Epithelial cell of esophagus (primary cell): ENCODE data around the gene TRPM8.

Experiments
- DNase-seq: peaks from one replicate; pipeline ENCODE4 v3.0.0; 2010; ENCODE audit warnings: low read depth
- H3K4me3 ChIP-seq: 2 replicates; pipeline ENCODE4 v1.5.1; 2011; ENCODE audit warnings: mild to moderate bottlenecking, low read length, control low read depth
- TF ChIP-seq, protein P1 (sequence below): IDR thresholded peaks from 2 replicates; pipeline ENCODE4 v1.5.1; 2011; ENCODE audit warnings: low read depth, mild to moderate bottlenecking, low read length, control low read depth, inconsistent platforms; ENCODE audit not compliant: insufficient read depth; ENCODE audit errors: missing control alignments

Gene TRPM8

DNA sequence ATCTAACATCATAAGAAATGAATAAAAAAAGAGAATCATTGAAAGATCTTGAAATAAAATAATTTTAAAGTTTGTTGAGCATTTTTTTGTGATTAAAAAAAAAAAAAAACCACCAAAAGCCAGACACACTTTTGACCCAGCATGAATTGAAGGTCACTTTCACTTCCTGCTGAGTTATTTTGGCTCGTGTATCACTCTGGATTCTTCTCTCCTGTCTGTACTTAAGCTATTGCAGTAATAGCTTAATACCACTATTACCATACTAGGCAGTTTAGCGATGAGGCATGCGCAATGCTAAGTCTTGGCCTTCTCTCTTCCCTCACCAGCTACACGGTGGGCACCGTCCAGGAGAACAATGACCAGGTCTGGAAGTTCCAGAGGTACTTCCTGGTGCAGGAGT is 78.8 kb downstream of the TRPM8 start:
- TF ChIP-seq, protein P1, sequence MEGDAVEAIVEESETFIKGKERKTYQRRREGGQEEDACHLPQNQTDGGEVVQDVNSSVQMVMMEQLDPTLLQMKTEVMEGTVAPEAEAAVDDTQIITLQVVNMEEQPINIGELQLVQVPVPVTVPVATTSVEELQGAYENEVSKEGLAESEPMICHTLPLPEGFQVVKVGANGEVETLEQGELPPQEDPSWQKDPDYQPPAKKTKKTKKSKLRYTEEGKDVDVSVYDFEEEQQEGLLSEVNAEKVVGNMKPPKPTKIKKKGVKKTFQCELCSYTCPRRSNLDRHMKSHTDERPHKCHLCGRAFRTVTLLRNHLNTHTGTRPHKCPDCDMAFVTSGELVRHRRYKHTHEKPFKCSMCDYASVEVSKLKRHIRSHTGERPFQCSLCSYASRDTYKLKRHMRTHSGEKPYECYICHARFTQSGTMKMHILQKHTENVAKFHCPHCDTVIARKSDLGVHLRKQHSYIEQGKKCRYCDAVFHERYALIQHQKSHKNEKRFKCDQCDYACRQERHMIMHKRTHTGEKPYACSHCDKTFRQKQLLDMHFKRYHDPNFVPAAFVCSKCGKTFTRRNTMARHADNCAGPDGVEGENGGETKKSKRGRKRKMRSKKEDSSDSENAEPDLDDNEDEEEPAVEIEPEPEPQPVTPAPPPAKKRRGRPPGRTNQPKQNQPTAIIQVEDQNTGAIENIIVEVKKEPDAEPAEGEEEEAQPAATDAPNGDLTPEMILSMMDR = no peak
- no peak for DNase-seq
- H3K4me3 ChIP-seq = no peak overlapping the region

DNA sequence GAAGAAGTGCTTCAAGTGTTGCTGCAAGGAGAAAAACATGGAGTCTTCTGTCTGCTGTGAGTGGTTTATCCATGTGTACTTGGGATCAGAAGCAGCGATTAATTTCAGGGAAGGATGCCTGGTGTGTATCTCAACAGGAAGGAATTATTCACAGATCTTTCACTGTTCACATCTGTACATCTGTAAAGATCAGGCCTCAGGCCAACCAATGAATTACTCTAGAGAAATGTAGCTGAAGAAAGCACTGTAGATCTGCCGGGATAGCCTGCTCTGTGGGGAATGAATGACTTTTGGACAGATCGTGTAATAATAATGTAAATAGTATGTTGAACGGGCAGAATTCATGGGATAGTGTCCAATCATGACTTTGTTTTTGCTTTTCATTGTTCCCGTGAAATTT is 79.3 kb downstream of the TRPM8 start:
- no peak overlapping the region for H3K4me3 ChIP-seq
- DNase-seq = no peak
- TF ChIP-seq, protein P1 = no peak

DNA sequence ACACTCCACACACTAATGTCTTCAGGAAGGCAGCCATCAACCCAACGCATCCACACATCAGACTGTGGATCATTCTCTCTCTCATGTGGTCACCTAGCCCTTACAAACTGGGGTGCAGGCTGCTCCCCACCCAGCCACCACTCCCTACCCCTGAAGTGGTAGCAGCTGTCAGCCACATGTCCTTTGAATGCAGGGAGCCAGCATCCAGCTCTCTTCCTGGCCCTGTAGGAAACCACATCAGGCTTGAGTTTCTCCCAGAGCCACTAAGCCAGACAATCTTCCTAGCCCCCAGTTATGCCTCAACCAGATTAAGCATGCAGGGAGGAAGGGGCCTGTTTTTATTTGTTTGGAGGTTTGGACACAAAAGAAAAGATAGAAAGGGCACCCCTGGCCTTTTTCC is 80.5 kb downstream of the TRPM8 start:
- TF ChIP-seq, protein P1 = no peak
- no peak overlapping the region for H3K4me3 ChIP-seq
- no peak for DNase-seq

DNA sequence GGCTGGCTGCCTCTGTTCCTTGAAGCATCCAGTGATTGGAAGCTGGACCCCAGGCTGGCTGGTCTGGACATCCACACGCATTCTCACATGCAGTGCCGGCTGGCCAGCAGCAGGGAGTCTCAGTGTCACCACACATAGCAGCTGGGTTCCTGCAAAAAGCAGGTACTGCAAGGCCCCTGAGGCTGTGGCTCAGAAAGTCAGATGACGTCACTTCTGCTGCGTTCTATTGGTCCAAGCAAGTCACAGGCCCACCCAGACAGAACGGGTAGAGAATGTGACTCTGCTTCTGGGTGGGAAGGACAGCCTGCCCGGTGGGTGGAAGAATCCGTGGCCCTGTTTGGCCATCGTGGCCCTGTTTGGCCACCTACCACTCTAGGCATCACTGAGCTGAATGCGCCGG is 82.0 kb downstream of the TRPM8 start:
- no peak overlapping the region for H3K4me3 ChIP-seq

DNA sequence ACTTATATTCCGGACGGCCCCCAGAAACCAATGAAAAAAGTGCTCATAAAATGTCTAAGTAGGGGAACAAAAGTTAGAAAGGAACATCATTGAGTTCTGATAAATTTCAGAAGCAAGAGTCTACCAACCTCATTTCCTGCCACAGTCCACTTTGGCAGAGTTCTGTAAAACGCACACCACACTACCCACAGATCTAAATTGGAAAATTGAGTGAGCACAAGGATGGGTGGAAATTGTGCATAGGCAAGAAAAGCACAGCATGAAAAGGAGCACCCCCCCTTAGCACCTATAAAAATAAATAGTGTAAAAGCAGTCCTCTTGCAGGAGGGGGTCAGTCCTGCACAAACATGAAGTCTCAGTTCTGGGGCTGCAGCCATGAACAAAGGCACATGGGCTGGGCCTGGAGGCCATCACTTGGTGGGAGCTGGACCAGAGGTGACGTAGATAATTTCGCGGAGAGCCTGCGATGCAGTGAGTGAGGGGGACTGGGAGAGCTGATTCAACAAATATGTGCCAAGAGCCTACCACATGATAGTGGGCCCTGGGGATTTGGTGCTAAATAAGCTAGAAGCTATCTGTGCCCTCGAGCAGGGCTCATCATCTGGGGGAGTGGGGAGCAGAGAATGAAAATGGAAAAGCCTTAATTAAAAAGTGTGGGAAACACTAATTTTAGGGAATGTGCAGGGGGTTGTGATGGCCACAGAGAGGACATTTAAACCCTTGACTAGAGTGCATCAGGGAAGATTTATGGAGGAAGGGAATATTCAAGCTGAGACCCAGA is 84.4 kb downstream of the TRPM8 start:
- no peak for DNase-seq
- TF ChIP-seq, protein P1 = no peak
- no peak overlapping the region for H3K4me3 ChIP-seq

More for the DNA sequence above, 82.0 kb downstream of the TRPM8 start:
- DNase-seq = no peak
- TF ChIP-seq, protein P1 = no peak

DNA sequence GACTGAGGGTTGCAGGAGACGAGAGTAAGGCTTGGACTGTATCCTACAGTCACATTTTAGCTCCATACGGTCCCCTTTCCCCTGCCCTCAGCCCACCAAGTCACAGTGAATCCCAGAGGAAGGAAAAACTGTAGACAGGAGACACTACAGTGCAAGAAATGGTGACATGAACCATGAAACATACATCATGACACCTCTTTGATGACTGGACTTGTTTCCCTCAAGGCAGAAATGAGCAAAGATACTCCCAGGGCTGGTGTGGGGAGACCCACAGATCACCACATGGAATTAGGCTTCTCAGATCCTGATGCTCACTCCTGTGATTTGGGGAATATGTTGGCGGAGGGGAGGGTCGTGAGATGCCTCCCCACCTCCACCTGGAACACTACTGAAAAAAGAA is 85.1 kb downstream of the TRPM8 start:
- peak; percentile 9 for DNase-seq
- TF ChIP-seq, protein P1 = no peak
- no peak overlapping the region for H3K4me3 ChIP-seq
